Ovary (tissue), 3 donors: ENCODE results near the gene CLDN11.

Experiments
- POLR2A ChIP-seq: fragments of 450-650 bp; IDR thresholded peaks from one replicate; pipeline ENCODE4 v1.6.1; 2017; ENCODE audit warnings: antibody characterized with exemption, mild to moderate bottlenecking, moderate library complexity
- TF ChIP-seq, protein P1 (sequence below), 3 donors: fragments of 450-650 bp in 2 of 3; fragments of 200-600 bp in 1 of 3; IDR thresholded peaks; one replicate each; pipeline versions ENCODE4 v1.5.1 to v1.8.0; 2016 to 2022; ENCODE audit warnings: antibody characterized with exemption in 3 of 3, mild to moderate bottlenecking in 1 of 3
- donor health status: DM: no; HTN: no; CAD: no.

DNA sequence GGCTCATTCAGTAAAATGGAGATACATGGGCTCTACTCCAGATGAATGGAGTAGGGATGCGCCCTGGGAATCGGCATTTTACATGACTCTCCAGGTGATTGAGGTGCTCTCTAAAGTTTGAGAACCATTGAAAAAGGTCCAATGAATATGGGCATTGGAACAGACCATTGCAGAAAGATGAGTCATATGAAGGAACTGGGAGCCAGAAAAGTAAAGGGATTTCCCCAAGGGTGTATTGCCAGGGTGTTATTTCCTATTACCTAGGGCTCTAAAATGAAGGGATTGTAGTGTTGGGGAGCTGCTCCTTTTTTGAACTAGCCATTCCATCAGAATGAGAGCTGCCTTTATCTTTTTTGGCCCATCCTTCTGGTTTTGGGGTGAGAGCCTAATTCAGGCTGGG is 21.7 kb downstream of the CLDN11 start:
- no peak for TF ChIP-seq POLR2A
- TF ChIP-seq, protein P1, sequence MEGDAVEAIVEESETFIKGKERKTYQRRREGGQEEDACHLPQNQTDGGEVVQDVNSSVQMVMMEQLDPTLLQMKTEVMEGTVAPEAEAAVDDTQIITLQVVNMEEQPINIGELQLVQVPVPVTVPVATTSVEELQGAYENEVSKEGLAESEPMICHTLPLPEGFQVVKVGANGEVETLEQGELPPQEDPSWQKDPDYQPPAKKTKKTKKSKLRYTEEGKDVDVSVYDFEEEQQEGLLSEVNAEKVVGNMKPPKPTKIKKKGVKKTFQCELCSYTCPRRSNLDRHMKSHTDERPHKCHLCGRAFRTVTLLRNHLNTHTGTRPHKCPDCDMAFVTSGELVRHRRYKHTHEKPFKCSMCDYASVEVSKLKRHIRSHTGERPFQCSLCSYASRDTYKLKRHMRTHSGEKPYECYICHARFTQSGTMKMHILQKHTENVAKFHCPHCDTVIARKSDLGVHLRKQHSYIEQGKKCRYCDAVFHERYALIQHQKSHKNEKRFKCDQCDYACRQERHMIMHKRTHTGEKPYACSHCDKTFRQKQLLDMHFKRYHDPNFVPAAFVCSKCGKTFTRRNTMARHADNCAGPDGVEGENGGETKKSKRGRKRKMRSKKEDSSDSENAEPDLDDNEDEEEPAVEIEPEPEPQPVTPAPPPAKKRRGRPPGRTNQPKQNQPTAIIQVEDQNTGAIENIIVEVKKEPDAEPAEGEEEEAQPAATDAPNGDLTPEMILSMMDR (IDR thresholded peaks at IDR 0.05), result no peak
